Keratinocyte (primary cell): ENCODE results near the gene SAMD8. TPM values are rescaled to one million over a fixed set of nuclear protein-coding genes. Genes with fewer than 3 reads are reported as not detected.

Source experiments
- DNase-seq: peaks from one replicate; pipeline ENCODE4 v3.0.0-alpha.2; 2011; ENCODE audit warnings: low read depth, missing footprints, low spot score
- FAIRE-seq: peaks from 2 replicates; lab custom pipeline; 2011; peaks lifted over from hg19 to GRCh38; lab: Jason Lieb, UNC
- H2AFZ ChIP-seq: 2 replicates; pipeline ENCODE4 v1.6.0; 2012; ENCODE audit warnings: low read length, control low read depth, inconsistent platforms; ENCODE audit not compliant: control insufficient read depth
- H3K27ac ChIP-seq: 2 replicates; pipeline ENCODE4 v1.5.1; 2011; ENCODE audit warnings: low read length; ENCODE audit not compliant: control insufficient read depth, insufficient read depth
- H3K27me3 ChIP-seq: 3 replicates; pipeline ENCODE4 v1.6.0; 2011; ENCODE audit warnings: low read length; ENCODE audit not compliant: control insufficient read depth, insufficient read depth; ENCODE audit errors: extremely low read depth
- H3K36me3 ChIP-seq, 2 experiments: 2 replicates in 1 of 2; 3 replicates in 1 of 2; pipeline ENCODE4 v1.5.1; 2011; ENCODE audit warnings: low read length in 2 of 2, mild to moderate bottlenecking in 1 of 2; ENCODE audit not compliant: control insufficient read depth in 2 of 2, insufficient read depth in 2 of 2; ENCODE audit errors: extremely low read depth in 1 of 2
- H3K4me1 ChIP-seq: 3 replicates; pipeline ENCODE4 v1.5.1; 2011; ENCODE audit warnings: low read length; ENCODE audit not compliant: control insufficient read depth, insufficient read depth; ENCODE audit errors: extremely low read depth
- H3K4me2 ChIP-seq: 3 replicates; pipeline ENCODE4 v1.6.0; 2011; ENCODE audit warnings: low read depth, low read length; ENCODE audit not compliant: control insufficient read depth, insufficient read depth; ENCODE audit errors: extremely low read depth
- H3K4me3 ChIP-seq, 3 experiments: fragments of 200-600 bp in 1 of 3; sonication (generic) in 1 of 3; 2 replicates in 2 of 3; 3 replicates in 1 of 3; pipeline ENCODE4 v1.5.1; 2011 to 2016; ENCODE audit warnings: low read length in 3 of 3, mild to moderate bottlenecking in 3 of 3, control low read depth in 2 of 3, inconsistent platforms in 1 of 3, low read depth in 1 of 3, mixed read lengths in 1 of 3, mixed run types in 1 of 3, moderate library complexity in 1 of 3; ENCODE audit not compliant: control insufficient read depth in 2 of 3, insufficient read depth in 2 of 3; ENCODE audit errors: extremely low read depth in 1 of 3
- H3K79me2 ChIP-seq: 2 replicates; pipeline ENCODE4 v1.6.0; 2012; ENCODE audit warnings: low read length; ENCODE audit not compliant: control insufficient read depth, insufficient read depth
- H3K9ac ChIP-seq: 3 replicates; pipeline ENCODE4 v1.6.0; 2011; ENCODE audit warnings: low read length; ENCODE audit not compliant: control insufficient read depth, insufficient read depth; ENCODE audit errors: extremely low read depth
- H3K9me1 ChIP-seq: 3 replicates; pipeline ENCODE4 v1.6.0; 2011; ENCODE audit warnings: low read length; ENCODE audit not compliant: control insufficient read depth, insufficient read depth; ENCODE audit errors: extremely low read depth
- H3K9me3 ChIP-seq: 2 replicates; pipeline ENCODE4 v1.5.1; 2012; ENCODE audit warnings: low read depth, low read length; ENCODE audit not compliant: control insufficient read depth
- H4K20me1 ChIP-seq: 3 replicates; pipeline ENCODE4 v1.6.0; 2011; ENCODE audit warnings: low read length; ENCODE audit not compliant: control insufficient read depth, insufficient read depth; ENCODE audit errors: extremely low read depth
- CTCF ChIP-seq, 3 experiments: IDR thresholded peaks in 1 of 3; conservative IDR thresholded peaks in 1 of 3; optimal IDR thresholded peaks in 1 of 3; 2 replicates in 2 of 3; 3 replicates in 1 of 3; pipeline versions ENCODE3 to v1.5.1; 2011; ENCODE audit warnings: low read length in 3 of 3, mild to moderate bottlenecking in 3 of 3, moderate library complexity in 2 of 3, control low read depth in 1 of 3, inconsistent platforms in 1 of 3; ENCODE audit not compliant: insufficient read depth in 2 of 3; ENCODE audit errors: extremely low read depth in 1 of 3
- EZH2 ChIP-seq: IDR thresholded peaks from one replicate; pipeline ENCODE4 v1.6.1; 2012; ENCODE audit warnings: inconsistent platforms, mild to moderate bottlenecking, low read length, moderate library complexity
- dilution Hi-C: fragments of 300-500 bp; cut with MboI; formaldehyde crosslinking; loops from one replicate; pipeline ENCODE4 v1.7.0; 2020; ENCODE audit warnings: low sequenced_read_pairs; ENCODE audit not compliant: extremely low pct_ligation_motif_present
- polyA plus RNA-seq, 5 experiments: library from polyadenylated mRNA; depleted of rRNA in 3 of 5; stranded (reverse) in 3 of 5; stranded (forward) in 1 of 5; unstranded in 1 of 5; fragments of >200 nt; gene quantifications; 1 replicate in 1 of 5; 2 replicates in 3 of 5; 3 replicates in 1 of 5; pipeline versions ENCODE4 v1.2.1 to v1.2.3, GENCODE V29; 2011 to 2012; ENCODE audit warnings: missing spikeins in 2 of 5, low read depth in 1 of 5, low replicate concordance in 1 of 5

The SAMD8 gene
- polyA plus RNA-seq, 1 donor (not counting 4 experiments of a cell fraction or from before 2014, with no cell fraction given), result 31.7 TPM

GRCh38 chr10:75109459-75109778, 2.0 kb upstream of the SAMD8 start:
- Histone ChIP-seq H3K4me2 (no peak overlapping the region), H3K4me3 (no peak overlapping the region), H3K27ac (no peak overlapping the region), H3K79me2 (peaks cover 22% of the 10 kb centered on the region), H4K20me1 (no peaks in the 10 kb centered on the region), H3K27me3 (no peaks in the 10 kb centered on the region), H3K9ac (no peak overlapping the region), H3K9me1 (no peaks in the 10 kb centered on the region), H2AFZ (no peak overlapping the region), H3K36me3 (no peaks in the 10 kb centered on the region), H3K4me1 (peaks cover 31% of the 10 kb centered on the region), H3K9me3 (no peaks in the 10 kb centered on the region)
- no peak for DNase-seq
- TF ChIP-seq EZH2 (no peak), CTCF (optimal IDR thresholded peaks at IDR 0.05 in 1 of 3, IDR thresholded peaks at IDR 0.05 in 1 of 3, conservative IDR thresholded peaks at IDR 0.05 in 1 of 3; ENCODE audit: extremely low read depth in 1 of 3, insufficient read depth in 2 of 3, low read length in 3 of 3) (no peak)
- FAIRE-seq, result no peak
- dilution Hi-C loops, result no loop called here

- Histone ChIP-seq H3K4me2 (no peak overlapping the region), H3K36me3 (no peaks in the 10 kb centered on the region), H4K20me1 (no peaks in the 10 kb centered on the region), H3K9me1 (no peaks in the 10 kb centered on the region), H2AFZ (no peak overlapping the region), H3K4me3 (no peak overlapping the region), H3K9ac (no peak overlapping the region), H3K27ac (no peak overlapping the region), H3K9me3 (no peaks in the 10 kb centered on the region), H3K4me1 (peaks cover 24% of the 10 kb centered on the region), H3K79me2 (peaks cover 29% of the 10 kb centered on the region), H3K27me3 (no peaks in the 10 kb centered on the region)
- DNase-seq, result no peak
- FAIRE-seq, result no peak
- dilution Hi-C loops, result no loop called here
- TF ChIP-seq EZH2 (no peak), CTCF (optimal IDR thresholded peaks at IDR 0.05 in 1 of 3, IDR thresholded peaks at IDR 0.05 in 1 of 3, conservative IDR thresholded peaks at IDR 0.05 in 1 of 3; ENCODE audit: extremely low read depth in 1 of 3, insufficient read depth in 2 of 3, low read length in 3 of 3) (no peak)
These were observed 1.3 kb upstream of the SAMD8 start for GRCh38 chr10:75110006-75110632.
